Uterus (tissue), 4 donors: ENCODE measurements around the gene FAM78A. TPM values are rescaled to one million over a fixed set of nuclear protein-coding genes. Genes with fewer than 3 reads are reported as not detected.
"Not testable (repeated sequence)": the region's sequence is repeated elsewhere in the genome, so short reads cannot be mapped to it uniquely, and the experiment has no call there.

ENCODE experiments used
- DNase-seq, 2 donors: peaks; one replicate each; pipeline ENCODE4 v3.0.0-alpha.2; 2019 to 2020
- H3K27ac ChIP-seq, 2 donors: fragments of 200-600 bp; sonication (generic); 1 replicate in 1 of 2; 2 replicates in 1 of 2; pipeline ENCODE4 v1.5.1; 2016 to 2018
- H3K27me3 ChIP-seq, 2 donors: fragments of 200-600 bp; sonication (generic); one replicate each; pipeline ENCODE4 v1.5.1; 2018 to 2019; ENCODE audit warnings: control low read depth in 1 of 2
- H3K36me3 ChIP-seq, 2 donors: fragments of 200-600 bp; sonication (generic); one replicate each; pipeline ENCODE4 v1.5.1; 2019; ENCODE audit warnings: control low read depth in 1 of 2
- H3K4me1 ChIP-seq, 2 donors: fragments of 200-600 bp; sonication (generic); one replicate each; pipeline ENCODE4 v1.5.1; 2018 to 2019; ENCODE audit warnings: control low read depth in 1 of 2
- H3K4me3 ChIP-seq, 2 donors: fragments of 200-600 bp; sonication (generic); 1 replicate in 1 of 2; 2 replicates in 1 of 2; pipeline ENCODE4 v1.5.1; 2018 to 2019; ENCODE audit warnings: mild to moderate bottlenecking in 1 of 2
- H3K9me3 ChIP-seq, 2 donors: fragments of 200-600 bp; sonication (generic); one replicate each; pipeline ENCODE4 v1.5.1; 2019; ENCODE audit warnings: control low read depth in 1 of 2
- CTCF ChIP-seq, 4 experiments: fragments of 200-600 bp in 2 of 4; fragments of 450-650 bp in 2 of 4; sonication (generic) in 2 of 4; IDR thresholded peaks; one replicate each; pipeline ENCODE4 v1.5.1; 2016 to 2019; ENCODE audit warnings: antibody characterized with exemption in 4 of 4, mild to moderate bottlenecking in 2 of 4, moderate library complexity in 1 of 4
- POLR2A ChIP-seq, 2 donors: fragments of 450-650 bp; IDR thresholded peaks; one replicate each; pipeline ENCODE4 v1.6.1; 2016; ENCODE audit warnings: antibody characterized with exemption in 2 of 2, mild to moderate bottlenecking in 1 of 2, moderate library complexity in 1 of 2
- intact Hi-C: fragments of 100-400 bp; cut with DNase I; formaldehyde crosslinking; loops from one replicate; pipeline ENCODE4 v1.15.1; 2023; ENCODE audit warnings: low total_unique reads
- total RNA-seq, 4 donors: library from RNA; depleted of rRNA in 3 of 4; stranded (reverse); fragments of >200 nt in 3 of 4; gene quantifications; one replicate each; pipeline versions ENCODE4 v1.1.0 to v1.2.4, GENCODE V29; 2014 to 2023
- donor health status: DM: yes; HTN: yes; CAD: no.

FAM78A gene
- total RNA-seq, 4 donors from 2014 or later, result 0.26 to 15.9 (median 3.6) TPM

GRCh38 chr9:131255676-131256197 lies 20.6 kb downstream of the FAM78A start:
- Histone ChIP-seq H3K36me3 (no peaks in the 10 kb centered on the region), H3K4me3 (no peak overlapping the region), H3K4me1 (no peaks in the 10 kb centered on the region), H3K27me3 (no peaks in the 10 kb centered on the region), H3K27ac (peak overlapping the region in 1 of 2 donors; percentile 55), H3K9me3 (no peaks in the 10 kb centered on the region)
- no peak for TF ChIP-seq POLR2A (IDR thresholded peaks at IDR 0.05)
- TF ChIP-seq CTCF (IDR thresholded peaks at IDR 0.05), result no peak
- no peak for DNase-seq
- intact Hi-C loops, result loop anchor here (10.0 kb wide), 1 partner anchor 1959 kb away; no protein-coding TSS in a partner anchor

GRCh38 chr9:131254626-131255025 lies 21.7 kb downstream of the FAM78A start:
- no peaks in the 10 kb centered on the region for H3K36me3 ChIP-seq
- DNase-seq, result no peak
- TF ChIP-seq CTCF (IDR thresholded peaks at IDR 0.05), result no peak
- no peak for TF ChIP-seq POLR2A (IDR thresholded peaks at IDR 0.05)
- intact Hi-C loops, result loop anchor here (10.0 kb wide), 1 partner anchor 1960 kb away; no protein-coding TSS in a partner anchor
- H3K27me3 ChIP-seq, result no peaks in the 10 kb centered on the region
- H3K27ac ChIP-seq, result no peak overlapping the region
- H3K4me1 ChIP-seq, result no peaks in the 10 kb centered on the region
- no peak overlapping the region for H3K4me3 ChIP-seq
- H3K9me3 ChIP-seq, result no peaks in the 10 kb centered on the region

GRCh38 chr9:131253891-131254491 lies 22.3 kb downstream of the FAM78A start:
- Histone ChIP-seq H3K27ac (no peak overlapping the region), H3K36me3 (no peaks in the 10 kb centered on the region), H3K9me3 (no peaks in the 10 kb centered on the region), H3K27me3 (no peaks in the 10 kb centered on the region), H3K4me3 (no peak overlapping the region), H3K4me1 (no peaks in the 10 kb centered on the region)
- intact Hi-C loops, result loop anchor here (10.0 kb wide), 1 partner anchor 1961 kb away; no protein-coding TSS in a partner anchor
- TF ChIP-seq POLR2A (IDR thresholded peaks at IDR 0.05) (no peak), CTCF (IDR thresholded peaks at IDR 0.05) (no peak)
- DNase-seq, result no peak

- H3K36me3 ChIP-seq, result no peaks in the 10 kb centered on the region
- H3K9me3 ChIP-seq, result no peaks in the 10 kb centered on the region
- H3K27me3 ChIP-seq, result no peaks in the 10 kb centered on the region
- no peak overlapping the region for H3K27ac ChIP-seq
- TF ChIP-seq POLR2A (IDR thresholded peaks at IDR 0.05), result no peak
- no peak for TF ChIP-seq CTCF (IDR thresholded peaks at IDR 0.05)
- no peak overlapping the region for H3K4me3 ChIP-seq
- no peak for DNase-seq
- H3K4me1 ChIP-seq, result no peaks in the 10 kb centered on the region
- intact Hi-C loops, result loop anchor here (10.0 kb wide), 1 partner anchor 1963 kb away; no protein-coding TSS in a partner anchor
These were observed 24.2 kb downstream of the FAM78A start for GRCh38 chr9:131252120-131252519.

- H3K36me3 ChIP-seq, result no peaks in the 10 kb centered on the region
- H3K27me3 ChIP-seq, result no peaks in the 10 kb centered on the region
- H3K4me3 ChIP-seq, result no peak overlapping the region
- no peaks in the 10 kb centered on the region for H3K9me3 ChIP-seq
- H3K27ac ChIP-seq, result no peak overlapping the region
- no peaks in the 10 kb centered on the region for H3K4me1 ChIP-seq
- intact Hi-C loops, result no loop called here
- no peak for DNase-seq
- TF ChIP-seq POLR2A (IDR thresholded peaks at IDR 0.05) (no peak), CTCF (IDR thresholded peaks at IDR 0.05) (no peak)
These were observed 29.7 kb downstream of the FAM78A start for GRCh38 chr9:131246618-131247017.

GRCh38 chr9:131244331-131244730 lies 32.0 kb downstream of the FAM78A start:
- H3K27ac ChIP-seq, H3K4me1 ChIP-seq, H3K36me3 ChIP-seq, H3K9me3 ChIP-seq, DNase-seq, H3K4me3 ChIP-seq, H3K27me3 ChIP-seq, intact Hi-C loops: not testable (repeated sequence)
